Tibial nerve (tissue), 4 donors: Measurements from ENCODE around the gene RDH8.
"Not testable (repeated sequence)": the region's sequence is repeated elsewhere in the genome, so short reads cannot be mapped to it uniquely, and the experiment has no call there.

Experiments
- EP300 ChIP-seq, 2 donors: sonication (generic); formaldehyde crosslinking; IDR thresholded peaks; one replicate each; pipeline ENCODE4 v1.6.1; 2017; ENCODE audit warnings: antibody characterized with exemption in 2 of 2, mild to moderate bottlenecking in 1 of 2
- TF ChIP-seq, protein P1 (sequence below), 5 experiments: fragments of 200-600 bp in 3 of 5; fragments of 450-650 bp in 2 of 5; sonication (generic) in 3 of 5; IDR thresholded peaks; one replicate each; pipeline ENCODE4 v1.5.1; 2016 to 2019; ENCODE audit warnings: antibody characterized with exemption in 5 of 5, mild to moderate bottlenecking in 3 of 5, moderate library complexity in 2 of 5

DNA sequence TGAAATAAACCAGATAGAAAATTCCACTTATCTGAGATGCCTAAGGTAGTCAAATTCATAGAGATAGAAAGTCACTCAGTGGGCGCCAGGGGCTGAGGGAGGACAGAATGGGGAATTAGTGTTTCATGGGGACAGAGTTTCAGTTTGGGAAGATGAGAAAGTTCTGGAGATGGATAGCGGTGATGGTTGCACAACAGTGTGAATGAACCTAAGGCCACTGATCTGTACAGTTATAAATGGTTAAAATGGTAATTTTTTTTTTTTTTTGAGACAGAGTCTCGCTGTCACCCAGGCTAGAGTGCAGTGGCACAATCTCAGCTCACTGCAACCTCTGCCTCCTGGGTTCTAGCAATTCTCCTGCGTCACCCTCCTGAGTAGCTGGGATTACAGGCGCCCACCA lies 9.8 kb downstream of the RDH8 start:
- TF ChIP-seq EP300 (IDR thresholded peaks at IDR 0.05): not testable (repeated sequence)
- TF ChIP-seq, protein P1, sequence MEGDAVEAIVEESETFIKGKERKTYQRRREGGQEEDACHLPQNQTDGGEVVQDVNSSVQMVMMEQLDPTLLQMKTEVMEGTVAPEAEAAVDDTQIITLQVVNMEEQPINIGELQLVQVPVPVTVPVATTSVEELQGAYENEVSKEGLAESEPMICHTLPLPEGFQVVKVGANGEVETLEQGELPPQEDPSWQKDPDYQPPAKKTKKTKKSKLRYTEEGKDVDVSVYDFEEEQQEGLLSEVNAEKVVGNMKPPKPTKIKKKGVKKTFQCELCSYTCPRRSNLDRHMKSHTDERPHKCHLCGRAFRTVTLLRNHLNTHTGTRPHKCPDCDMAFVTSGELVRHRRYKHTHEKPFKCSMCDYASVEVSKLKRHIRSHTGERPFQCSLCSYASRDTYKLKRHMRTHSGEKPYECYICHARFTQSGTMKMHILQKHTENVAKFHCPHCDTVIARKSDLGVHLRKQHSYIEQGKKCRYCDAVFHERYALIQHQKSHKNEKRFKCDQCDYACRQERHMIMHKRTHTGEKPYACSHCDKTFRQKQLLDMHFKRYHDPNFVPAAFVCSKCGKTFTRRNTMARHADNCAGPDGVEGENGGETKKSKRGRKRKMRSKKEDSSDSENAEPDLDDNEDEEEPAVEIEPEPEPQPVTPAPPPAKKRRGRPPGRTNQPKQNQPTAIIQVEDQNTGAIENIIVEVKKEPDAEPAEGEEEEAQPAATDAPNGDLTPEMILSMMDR (IDR thresholded peaks at IDR 0.05): not testable (repeated sequence)
